ENCODE results near the gene ITGB7. TPM values are rescaled to one million over a fixed set of nuclear protein-coding genes. Genes with fewer than 3 reads are reported as not detected.

The ITGB7 gene
- total RNA-seq, 1 experiment from 2014 or later: 0.98 TPM

GRCh38 chr12:53147181-53147580, 59.9 kb downstream of the ITGB7 start:
- in situ Hi-C loops (cut with HindIII; ENCODE audit: low pct_unique_long_range_greater_than_20kb, low sequenced_read_pairs) (no loop called here), intact Hi-C loops (cut with micrococcal nuclease; ENCODE audit: unreplicated experiment) (no loop called here)
- POLR2A ChIA-PET: no interaction called here
- H3K27ac ChIP-seq (ENCODE audit: low read length): no peak overlapping the region
- TF ChIP-seq CTCF (IDR thresholded peaks at IDR 0.05): no peak
- TF ChIP-seq REST (IDR thresholded peaks at IDR 0.05; ENCODE audit: insufficient read depth in 1 of 2, low read depth in 2 of 2, low read length in 1 of 2): no peak
- TF ChIP-seq SIN3A (IDR thresholded peaks at IDR 0.05; ENCODE audit: borderline replicate concordance, insufficient read depth, low read depth, low read length): no peak
- no peak for TF ChIP-seq POLR2AphosphoS5 (IDR thresholded peaks at IDR 0.05; ENCODE audit: low read depth, low read length)
- TF ChIP-seq TCF7L2 (IDR thresholded peaks at IDR 0.05; ENCODE audit: low read depth, low read length): no peak
- BruUV-seq (replicated peaks): no TSS peak
- H3K27me3 ChIP-seq (ENCODE audit: control insufficient read depth, insufficient read depth, low read length): no peaks in the 10 kb centered on the region
- no peaks in the 10 kb centered on the region for H3K4me1 ChIP-seq (ENCODE audit: control insufficient read depth, insufficient read depth, low read length)
- no peak overlapping the region for H3K4me3 ChIP-seq (ENCODE audit: low read depth in 2 of 2, low read length in 2 of 2)
- ATAC-seq (no peak), DNase-seq (ENCODE audit: low read depth, low spot score) (no peak)
- CTCF ChIA-PET: no interaction called here
- H3K9me3 ChIP-seq (ENCODE audit: control insufficient read depth, insufficient read depth, low read depth, low read length): no peaks in the 10 kb centered on the region
- H3K36me3 ChIP-seq (ENCODE audit: control insufficient read depth, insufficient read depth, low read length): no peaks in the 10 kb centered on the region

GRCh38 chr12:53145383-53146260, 61.4 kb downstream of the ITGB7 start:
- no peaks in the 10 kb centered on the region for H3K36me3 ChIP-seq (ENCODE audit: control insufficient read depth, insufficient read depth, low read length)
- TF ChIP-seq REST (IDR thresholded peaks at IDR 0.05; ENCODE audit: insufficient read depth in 1 of 2, low read depth in 2 of 2, low read length in 1 of 2) (no peak), CTCF (IDR thresholded peaks at IDR 0.05) (no peak), TCF7L2 (IDR thresholded peaks at IDR 0.05; ENCODE audit: low read depth, low read length) (no peak), SIN3A (IDR thresholded peaks at IDR 0.05; ENCODE audit: borderline replicate concordance, insufficient read depth, low read depth, low read length) (no peak), POLR2AphosphoS5 (IDR thresholded peaks at IDR 0.05; ENCODE audit: low read depth, low read length) (no peak)
- no peaks in the 10 kb centered on the region for H3K9me3 ChIP-seq (ENCODE audit: control insufficient read depth, insufficient read depth, low read depth, low read length)
- ChIA-PET CTCF (no interaction called here), POLR2A (no interaction called here)
- H3K4me3 ChIP-seq (ENCODE audit: low read depth in 2 of 2, low read length in 2 of 2): no peak overlapping the region
- intact Hi-C loops (cut with micrococcal nuclease; ENCODE audit: unreplicated experiment) (no loop called here), in situ Hi-C loops (cut with HindIII; ENCODE audit: low pct_unique_long_range_greater_than_20kb, low sequenced_read_pairs) (no loop called here)
- no peak overlapping the region for H3K27ac ChIP-seq (ENCODE audit: low read length)
- BruUV-seq (replicated peaks): no TSS peak
- no peaks in the 10 kb centered on the region for H3K27me3 ChIP-seq (ENCODE audit: control insufficient read depth, insufficient read depth, low read length)
- no peak for ATAC-seq
- no peaks in the 10 kb centered on the region for H3K4me1 ChIP-seq (ENCODE audit: control insufficient read depth, insufficient read depth, low read length)
- DNase-seq (ENCODE audit: low read depth, low spot score): no peak

All from Panc1 (cell line).